ENCODE results near the gene DBNL. TPM values are rescaled to one million over a fixed set of nuclear protein-coding genes. Genes with fewer than 3 reads are reported as not detected.

The DBNL gene
- total and polyA plus RNA-seq, 8 donors = 22.1 to 53.7 (median 34.7) TPM

- intact Hi-C loops (cut with DNase I) = no loop called here
- WGBS, 2 donors = 86 to 87% methylated on average over 8 of the region's 8 CpGs
Measured at GRCh38 chr7:44060948-44061644, 16.6 kb downstream of the DBNL start.

DNA sequence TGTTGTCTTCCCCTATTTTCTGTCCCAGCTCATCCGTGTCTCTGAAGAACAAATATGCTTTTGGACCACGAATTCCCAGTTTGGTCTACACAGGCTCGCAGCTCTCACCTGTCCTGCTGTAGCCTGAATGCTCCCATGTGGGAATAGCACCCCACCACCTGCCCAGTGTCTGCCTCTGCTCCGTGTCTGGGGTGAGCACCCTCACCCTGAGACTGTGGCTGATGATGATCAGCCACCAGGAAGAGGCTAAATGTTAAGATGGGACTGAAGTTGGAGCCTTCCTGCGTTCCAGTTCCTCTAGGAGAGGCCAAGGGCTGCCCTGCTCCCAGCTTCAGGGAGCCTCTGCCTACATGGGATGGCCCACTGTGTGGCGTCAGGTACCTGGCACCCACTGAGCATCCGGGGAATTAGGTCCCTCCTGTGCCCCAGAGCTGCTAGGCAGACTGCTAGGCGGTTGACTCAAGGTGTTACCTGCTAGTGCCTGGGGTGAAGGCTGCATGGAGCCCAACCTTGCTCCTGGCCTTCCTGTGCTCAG is 17.2 kb downstream of the DBNL start:
- intact Hi-C loops (cut with DNase I) = no loop called here
- DNase-seq (no peak), ATAC-seq (no peak), FAIRE-seq (no peak)
- Histone ChIP-seq H3K27me3 (no peaks in the 10 kb centered on the region), H3K4me3 (no peak overlapping the region), H3K9me3 (no peaks in the 10 kb centered on the region), H3K4me1 (peaks cover 0 to 13% (median 9%) of the 10 kb centered on the region in 3 donors), H3K27ac (no peak overlapping the region), H3K36me3 (peaks cover 9 to 39% (median 33%) of the 10 kb centered on the region in 3 donors)
- WGBS, 2 donors = 89 to 92% methylated on average over 8 of the region's 8 CpGs
- TF ChIP-seq, protein P1, sequence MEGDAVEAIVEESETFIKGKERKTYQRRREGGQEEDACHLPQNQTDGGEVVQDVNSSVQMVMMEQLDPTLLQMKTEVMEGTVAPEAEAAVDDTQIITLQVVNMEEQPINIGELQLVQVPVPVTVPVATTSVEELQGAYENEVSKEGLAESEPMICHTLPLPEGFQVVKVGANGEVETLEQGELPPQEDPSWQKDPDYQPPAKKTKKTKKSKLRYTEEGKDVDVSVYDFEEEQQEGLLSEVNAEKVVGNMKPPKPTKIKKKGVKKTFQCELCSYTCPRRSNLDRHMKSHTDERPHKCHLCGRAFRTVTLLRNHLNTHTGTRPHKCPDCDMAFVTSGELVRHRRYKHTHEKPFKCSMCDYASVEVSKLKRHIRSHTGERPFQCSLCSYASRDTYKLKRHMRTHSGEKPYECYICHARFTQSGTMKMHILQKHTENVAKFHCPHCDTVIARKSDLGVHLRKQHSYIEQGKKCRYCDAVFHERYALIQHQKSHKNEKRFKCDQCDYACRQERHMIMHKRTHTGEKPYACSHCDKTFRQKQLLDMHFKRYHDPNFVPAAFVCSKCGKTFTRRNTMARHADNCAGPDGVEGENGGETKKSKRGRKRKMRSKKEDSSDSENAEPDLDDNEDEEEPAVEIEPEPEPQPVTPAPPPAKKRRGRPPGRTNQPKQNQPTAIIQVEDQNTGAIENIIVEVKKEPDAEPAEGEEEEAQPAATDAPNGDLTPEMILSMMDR (IDR thresholded peaks at IDR 0.05) = no peak

More at GRCh38 chr7:44060948-44061644, 16.6 kb downstream of the DBNL start:
- no peak overlapping the region for H3K4me3 ChIP-seq
- DNase-seq (peak in 2 of 6 donors; percentile 44), FAIRE-seq (no peak), ATAC-seq (no peak)
- no peaks in the 10 kb centered on the region for H3K9me3 ChIP-seq
- H3K27ac ChIP-seq = no peak overlapping the region
- peaks cover 9 to 42% (median 33%) of the 10 kb centered on the region in 3 donors for H3K36me3 ChIP-seq
- TF ChIP-seq, protein P1 (IDR thresholded peaks at IDR 0.05) = no peak
- H3K4me1 ChIP-seq = peaks cover 0 to 13% (median 9%) of the 10 kb centered on the region in 3 donors
- H3K27me3 ChIP-seq = no peaks in the 10 kb centered on the region

- ATAC-seq (no peak), DNase-seq (peak in 2 of 6 donors; percentile 62 to 79), FAIRE-seq (no peak)
- intact Hi-C loops (cut with DNase I) = no loop called here
- Histone ChIP-seq H3K4me3 (no peak overlapping the region), H3K9me3 (no peaks in the 10 kb centered on the region), H3K36me3 (peaks cover 3 to 32% (median 30%) of the 10 kb centered on the region in 3 donors), H3K4me1 (peaks cover 0 to 13% (median 9%) of the 10 kb centered on the region in 3 donors), H3K27ac (no peak overlapping the region), H3K27me3 (no peaks in the 10 kb centered on the region)
- 92 to 93% methylated on average over 11 of the region's 11 CpGs for WGBS, 2 donors
- TF ChIP-seq, protein P1 (IDR thresholded peaks at IDR 0.05) = no peak
Measured at GRCh38 chr7:44062180-44062902, 17.8 kb downstream of the DBNL start.

- intact Hi-C loops (cut with DNase I) = no loop called here
- Histone ChIP-seq H3K4me1 (peaks cover 0 to 13% (median 9%) of the 10 kb centered on the region in 3 donors), H3K36me3 (peaks cover 0 to 28% (median 24%) of the 10 kb centered on the region in 3 donors), H3K9me3 (no peaks in the 10 kb centered on the region), H3K27ac (no peak overlapping the region), H3K4me3 (no peak overlapping the region), H3K27me3 (no peaks in the 10 kb centered on the region)
- TF ChIP-seq, protein P1 (IDR thresholded peaks at IDR 0.05) = no peak
- ATAC-seq (no peak), FAIRE-seq (no peak), DNase-seq (no peak)
- WGBS, 2 donors = 71 to 73% methylated on average over 3 of the region's 3 CpGs
Measured at GRCh38 chr7:44062903-44063295, 18.4 kb downstream of the DBNL start.

All from pancreas (tissue), 10 donors.